Vagina (tissue), 2 donors: Measurements from ENCODE around the gene AP4B1.

Source experiments
- POLR2AphosphoS5 ChIP-seq, 2 donors: sonication (generic); formaldehyde crosslinking; IDR thresholded peaks; one replicate each; pipeline ENCODE4 v1.9.0; 2017; ENCODE audit warnings: antibody characterized with exemption in 2 of 2, mild to moderate bottlenecking in 2 of 2, low read depth in 1 of 2; ENCODE audit not compliant: insufficient read depth in 1 of 2
- TF ChIP-seq, protein P1 (sequence below), 3 experiments: fragments of 450-650 bp in 2 of 3; fragments of 200-600 bp in 1 of 3; sonication (generic) in 1 of 3; IDR thresholded peaks; one replicate each; pipeline ENCODE4 v1.5.1; 2017 to 2019; ENCODE audit warnings: antibody characterized with exemption in 3 of 3, mild to moderate bottlenecking in 2 of 3, moderate library complexity in 2 of 3

DNA sequence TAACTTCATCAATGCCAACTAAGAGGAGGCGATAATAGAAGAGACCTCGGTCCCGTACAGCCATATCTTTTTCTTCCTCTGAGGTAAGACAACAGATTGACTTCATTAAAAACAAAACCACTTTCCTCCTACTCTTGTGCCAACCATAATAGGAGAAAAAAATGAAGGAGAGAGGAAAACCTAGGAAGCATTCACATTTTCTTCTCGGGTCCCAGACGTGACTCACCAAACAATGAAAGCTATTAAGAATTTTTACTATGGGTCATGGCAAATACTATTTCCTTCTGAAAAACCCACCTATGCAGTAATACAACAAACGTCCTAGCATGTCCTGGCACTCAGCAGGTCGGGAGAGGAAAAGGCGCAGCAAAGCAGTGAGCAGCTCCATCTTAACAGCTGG, 8.6 kb downstream of the AP4B1 start:
- TF ChIP-seq, protein P1, sequence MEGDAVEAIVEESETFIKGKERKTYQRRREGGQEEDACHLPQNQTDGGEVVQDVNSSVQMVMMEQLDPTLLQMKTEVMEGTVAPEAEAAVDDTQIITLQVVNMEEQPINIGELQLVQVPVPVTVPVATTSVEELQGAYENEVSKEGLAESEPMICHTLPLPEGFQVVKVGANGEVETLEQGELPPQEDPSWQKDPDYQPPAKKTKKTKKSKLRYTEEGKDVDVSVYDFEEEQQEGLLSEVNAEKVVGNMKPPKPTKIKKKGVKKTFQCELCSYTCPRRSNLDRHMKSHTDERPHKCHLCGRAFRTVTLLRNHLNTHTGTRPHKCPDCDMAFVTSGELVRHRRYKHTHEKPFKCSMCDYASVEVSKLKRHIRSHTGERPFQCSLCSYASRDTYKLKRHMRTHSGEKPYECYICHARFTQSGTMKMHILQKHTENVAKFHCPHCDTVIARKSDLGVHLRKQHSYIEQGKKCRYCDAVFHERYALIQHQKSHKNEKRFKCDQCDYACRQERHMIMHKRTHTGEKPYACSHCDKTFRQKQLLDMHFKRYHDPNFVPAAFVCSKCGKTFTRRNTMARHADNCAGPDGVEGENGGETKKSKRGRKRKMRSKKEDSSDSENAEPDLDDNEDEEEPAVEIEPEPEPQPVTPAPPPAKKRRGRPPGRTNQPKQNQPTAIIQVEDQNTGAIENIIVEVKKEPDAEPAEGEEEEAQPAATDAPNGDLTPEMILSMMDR (IDR thresholded peaks at IDR 0.05): no peak
- no peak for TF ChIP-seq POLR2AphosphoS5 (IDR thresholded peaks at IDR 0.05; ENCODE audit: insufficient read depth in 1 of 2, low read depth in 1 of 2)
